Measurements from ENCODE around the gene ITFG1.

DNA sequence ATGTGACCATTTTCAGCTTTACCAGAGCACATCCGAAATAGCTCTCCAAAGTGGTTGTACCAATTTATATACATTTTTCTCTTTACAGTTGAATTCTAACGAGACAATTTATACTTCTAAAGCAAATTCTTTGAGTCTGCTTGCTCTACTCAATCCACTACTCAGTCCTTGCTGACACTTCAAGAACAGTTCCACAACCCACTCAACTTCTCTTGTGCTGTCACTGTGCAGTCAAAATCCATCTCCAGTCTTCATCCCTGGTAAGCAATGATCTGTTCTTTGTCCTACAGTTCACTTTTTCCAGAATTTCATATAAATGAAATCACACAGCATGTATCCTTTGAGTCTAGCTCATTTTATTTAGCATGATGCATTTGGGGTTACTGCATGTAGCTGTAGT is 347.7 kb downstream of the ITFG1 start:
- TF ChIP-seq, protein P1, sequence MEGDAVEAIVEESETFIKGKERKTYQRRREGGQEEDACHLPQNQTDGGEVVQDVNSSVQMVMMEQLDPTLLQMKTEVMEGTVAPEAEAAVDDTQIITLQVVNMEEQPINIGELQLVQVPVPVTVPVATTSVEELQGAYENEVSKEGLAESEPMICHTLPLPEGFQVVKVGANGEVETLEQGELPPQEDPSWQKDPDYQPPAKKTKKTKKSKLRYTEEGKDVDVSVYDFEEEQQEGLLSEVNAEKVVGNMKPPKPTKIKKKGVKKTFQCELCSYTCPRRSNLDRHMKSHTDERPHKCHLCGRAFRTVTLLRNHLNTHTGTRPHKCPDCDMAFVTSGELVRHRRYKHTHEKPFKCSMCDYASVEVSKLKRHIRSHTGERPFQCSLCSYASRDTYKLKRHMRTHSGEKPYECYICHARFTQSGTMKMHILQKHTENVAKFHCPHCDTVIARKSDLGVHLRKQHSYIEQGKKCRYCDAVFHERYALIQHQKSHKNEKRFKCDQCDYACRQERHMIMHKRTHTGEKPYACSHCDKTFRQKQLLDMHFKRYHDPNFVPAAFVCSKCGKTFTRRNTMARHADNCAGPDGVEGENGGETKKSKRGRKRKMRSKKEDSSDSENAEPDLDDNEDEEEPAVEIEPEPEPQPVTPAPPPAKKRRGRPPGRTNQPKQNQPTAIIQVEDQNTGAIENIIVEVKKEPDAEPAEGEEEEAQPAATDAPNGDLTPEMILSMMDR (conservative IDR thresholded peaks at IDR 0.05; ENCODE audit: low read length), result no peak
- TF ChIP-seq EZH2phosphoT487 (IDR thresholded peaks at IDR 0.05; ENCODE audit: borderline replicate concordance, low read depth, low read length), result no peak

Measured in OCI-LY7 (cell line).